Endothelial cell of umbilical vein (primary cell): ENCODE results near the gene DYNC1H1. TPM values are rescaled to one million over a fixed set of nuclear protein-coding genes. Genes with fewer than 3 reads are reported as not detected.

ENCODE experiments used
- BruUV-seq: library from RNA; stranded (reverse); fragments of 400-500 nt; replicated peaks from 2 replicates; lab custom pipeline; 2021; lab: Mats Ljungman, UMichigan
- CTCF ChIA-PET: fragments of 300-600, 350-600 bp; sonication (Branson Sonifier 250); formaldehyde crosslinking; loops from one replicate; lab custom pipeline; 2021; ENCODE audit warnings: antibody characterized with exemption, inconsistent platforms; lab: Charles Lee
- POLR2A ChIA-PET: fragments of 300-600, 350-600 bp; sonication (Branson Sonifier 250); formaldehyde crosslinking; loops from one replicate; lab custom pipeline; 2021; ENCODE audit warnings: antibody characterized with exemption, inconsistent platforms; lab: Charles Lee
- DNase-seq: peaks from one replicate; pipeline ENCODE4 v3.0.0-alpha.2; 2011; ENCODE audit warnings: low read depth, low spot score
- FAIRE-seq: peaks from 2 replicates; lab custom pipeline; 2011; peaks lifted over from hg19 to GRCh38; lab: Jason Lieb, UNC
- H2AFZ ChIP-seq: 2 replicates; pipeline ENCODE4 v1.6.0; 2012; ENCODE audit warnings: low read depth, low read length, control low read depth, inconsistent platforms
- H3K27ac ChIP-seq: 2 replicates; pipeline ENCODE4 v1.5.1; 2011; ENCODE audit warnings: low read depth, mild to moderate bottlenecking, control low read depth, low read length, moderate library complexity; ENCODE audit not compliant: insufficient read depth
- H3K27me3 ChIP-seq, 2 experiments: 2 replicates each; pipeline versions ENCODE4 v1.6.0 to v1.6.1; 2011; ENCODE audit warnings: low read length in 2 of 2, mixed read lengths in 1 of 2; ENCODE audit not compliant: control insufficient read depth in 2 of 2, insufficient read depth in 2 of 2
- H3K36me3 ChIP-seq, 2 experiments: 2 replicates in 1 of 2; 3 replicates in 1 of 2; pipeline ENCODE4 v1.5.1; 2011; ENCODE audit warnings: low read length in 2 of 2, mild to moderate bottlenecking in 1 of 2, moderate library complexity in 1 of 2; ENCODE audit not compliant: control insufficient read depth in 2 of 2, insufficient read depth in 2 of 2; ENCODE audit errors: extremely low read depth in 1 of 2
- H3K4me1 ChIP-seq: 3 replicates; pipeline ENCODE4 v1.5.1; 2011; ENCODE audit warnings: mild to moderate bottlenecking, low read length; ENCODE audit not compliant: control insufficient read depth, insufficient read depth; ENCODE audit errors: extremely low read depth
- H3K4me2 ChIP-seq: 2 replicates; pipeline ENCODE4 v1.6.1; 2011; ENCODE audit warnings: low read length, control low read depth, mixed read lengths; ENCODE audit not compliant: insufficient read depth
- H3K4me3 ChIP-seq, 3 experiments: fragments of 200-600 bp in 1 of 3; sonication (generic), shearing (Covaris generic) in 1 of 3; replicated peaks in 1 of 3; 2 replicates each; pipeline ENCODE4 v1.5.1; 2011 to 2016; ENCODE audit warnings: control low read depth in 3 of 3, low read length in 3 of 3, mild to moderate bottlenecking in 2 of 3, inconsistent platforms in 1 of 3, low read depth in 1 of 3, moderate library complexity in 1 of 3; ENCODE audit not compliant: insufficient read depth in 1 of 3
- H3K79me2 ChIP-seq: 2 replicates; pipeline ENCODE4 v1.6.0; 2012; ENCODE audit warnings: low read length, inconsistent platforms; ENCODE audit not compliant: control insufficient read depth, insufficient read depth
- H3K9ac ChIP-seq: replicated peaks from 2 replicates; pipeline ENCODE3; 2011; ENCODE audit warnings: low read length, control low read depth; ENCODE audit not compliant: insufficient read depth; ENCODE audit errors: extremely low read depth
- H3K9me1 ChIP-seq: replicated peaks from 3 replicates; pipeline ENCODE4 v1.6.0; 2011; ENCODE audit warnings: mild to moderate bottlenecking, low read length; ENCODE audit not compliant: control insufficient read depth, insufficient read depth; ENCODE audit errors: extremely low read depth
- H3K9me3 ChIP-seq: replicated peaks from 2 replicates; pipeline ENCODE4 v1.5.1; 2012; ENCODE audit warnings: low read length, inconsistent platforms; ENCODE audit not compliant: control insufficient read depth, insufficient read depth
- H4K20me1 ChIP-seq: replicated peaks from 2 replicates; pipeline ENCODE3; 2011; ENCODE audit warnings: mild to moderate bottlenecking, low read length; ENCODE audit not compliant: control insufficient read depth, insufficient read depth; ENCODE audit errors: extremely low read depth
- CTCF ChIP-seq, 2 donors: IDR thresholded peaks; 1 replicate in 1 of 2; 2 replicates in 1 of 2; pipeline ENCODE4 v1.5.1; 2011; ENCODE audit warnings: low read length in 2 of 2, mild to moderate bottlenecking in 2 of 2, moderate library complexity in 2 of 2, control low read depth in 1 of 2, inconsistent platforms in 1 of 2, low read depth in 1 of 2; ENCODE audit not compliant: insufficient read depth in 1 of 2; ENCODE audit errors: extremely low read depth in 1 of 2
- EZH2 ChIP-seq: IDR thresholded peaks from 2 replicates; pipeline ENCODE4 v1.6.1; 2012; ENCODE audit warnings: borderline replicate concordance, low read depth, mild to moderate bottlenecking, moderate library complexity, low read length, inconsistent platforms; ENCODE audit not compliant: severe bottlenecking
- FOS ChIP-seq: IDR thresholded peaks from 2 replicates; pipeline ENCODE4 v1.6.1; 2011; ENCODE audit warnings: mild to moderate bottlenecking, low read length, moderate library complexity, borderline replicate concordance; ENCODE audit not compliant: insufficient read depth
- GATA2 ChIP-seq: IDR thresholded peaks from 2 replicates; pipeline ENCODE4 v1.7.0; 2011; ENCODE audit warnings: low read depth, mild to moderate bottlenecking, moderate library complexity, mixed read lengths, low read length; ENCODE audit not compliant: insufficient read length, insufficient read depth
- JUN ChIP-seq: IDR thresholded peaks from 2 replicates; pipeline ENCODE4 v1.6.1; 2011; ENCODE audit warnings: borderline replicate concordance, low read depth; ENCODE audit not compliant: insufficient read length, insufficient read depth
- MYC ChIP-seq: IDR thresholded peaks from one replicate; pipeline ENCODE4 v1.6.1; 2011; ENCODE audit warnings: mild to moderate bottlenecking, low read depth, low read length
- POLR2A ChIP-seq: IDR thresholded peaks from 2 replicates; pipeline ENCODE4 v1.6.1; 2012; ENCODE audit warnings: low read depth, mild to moderate bottlenecking, control low read depth, low read length
- POLR2AphosphoS5 ChIP-seq: IDR thresholded peaks from 2 replicates; pipeline ENCODE4 v1.6.1; 2012; ENCODE audit warnings: low read depth, mild to moderate bottlenecking, control low read depth, low read length, moderate library complexity; ENCODE audit not compliant: insufficient read depth
- dilution Hi-C: fragments of 300-500 bp; cut with MboI; formaldehyde crosslinking; loops from one replicate; pipeline ENCODE4 v1.15.0; 2019; ENCODE audit warnings: low sequenced_read_pairs; ENCODE audit not compliant: extremely low pct_ligation_motif_present
- intact Hi-C: fragments of 100-400 bp; cut with micrococcal nuclease; formaldehyde crosslinking; loops from one replicate; pipeline ENCODE4 v1.10.0; 2022
- polyA plus RNA-seq, 4 experiments: library from polyadenylated mRNA; depleted of rRNA in 3 of 4; stranded (reverse) in 3 of 4; unstranded in 1 of 4; fragments of >200 nt; gene quantifications; 2 replicates each; pipeline versions ENCODE4 v1.2.1 to v1.2.3, GENCODE V29; 2011 to 2012; ENCODE audit warnings: missing spikeins in 1 of 4
- total RNA-seq: library from RNA; stranded (reverse); gene quantifications from 2 replicates; pipeline ENCODE4 v1.2.3, GENCODE V29; 2021
- TF ChIP-seq, protein P1 (sequence below): IDR thresholded peaks from 2 replicates; pipeline ENCODE4 v1.6.1; 2011; ENCODE audit not compliant: insufficient read depth, insufficient read length

DYNC1H1 gene
- total and polyA plus RNA-seq, 2 donors (not counting 3 experiments of a cell fraction or from before 2014, with no cell fraction given): 254 to 648 TPM

- H3K9ac ChIP-seq: no peak overlapping the region
- CTCF ChIA-PET: no interaction called here
- POLR2A ChIA-PET: no interaction called here
Observed at GRCh38 chr14:102018251-102018650, 53.9 kb downstream of the DYNC1H1 start.

More at GRCh38 chr14:102018251-102018650, 53.9 kb downstream of the DYNC1H1 start:
- peaks cover 46 to 71% of the 10 kb centered on the region in 2 experiments for H3K36me3 ChIP-seq
- FAIRE-seq: no peak
- no peaks in the 10 kb centered on the region for H3K9me1 ChIP-seq
- no peaks in the 10 kb centered on the region for H3K9me3 ChIP-seq
- BruUV-seq: no TSS peak
- no peaks in the 10 kb centered on the region for H3K27me3 ChIP-seq
- TF ChIP-seq, protein P1, sequence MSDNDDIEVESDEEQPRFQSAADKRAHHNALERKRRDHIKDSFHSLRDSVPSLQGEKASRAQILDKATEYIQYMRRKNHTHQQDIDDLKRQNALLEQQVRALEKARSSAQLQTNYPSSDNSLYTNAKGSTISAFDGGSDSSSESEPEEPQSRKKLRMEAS: no peak
- TF ChIP-seq FOS: no peak
- TF ChIP-seq POLR2AphosphoS5: no peak
- no peak for TF ChIP-seq GATA2
- no peak for TF ChIP-seq MYC
- TF ChIP-seq JUN: no peak
- no peak for TF ChIP-seq EZH2
- no peak for TF ChIP-seq POLR2A
- TF ChIP-seq CTCF (IDR thresholded peaks at IDR 0.05; ENCODE audit: extremely low read depth in 1 of 2, insufficient read depth in 1 of 2, low read depth in 1 of 2, low read length in 2 of 2): no peak
- dilution Hi-C loops (no loop called here), intact Hi-C loops (no loop called here)
- no peak overlapping the region for H3K4me3 ChIP-seq
- H3K79me2 ChIP-seq: no peaks in the 10 kb centered on the region
- no peak overlapping the region for H3K4me2 ChIP-seq
- no peak overlapping the region for H3K27ac ChIP-seq
- H2AFZ ChIP-seq: no peak overlapping the region
- DNase-seq: no peak
- H3K4me1 ChIP-seq: no peaks in the 10 kb centered on the region
- no peaks in the 10 kb centered on the region for H4K20me1 ChIP-seq
